ENCODE results near the gene HCAR3. TPM values are rescaled to one million over a fixed set of nuclear protein-coding genes. Genes with fewer than 3 reads are reported as not detected.

Gene HCAR3
- total RNA-seq, 2 donors from 2014 or later = not detected

DNA sequence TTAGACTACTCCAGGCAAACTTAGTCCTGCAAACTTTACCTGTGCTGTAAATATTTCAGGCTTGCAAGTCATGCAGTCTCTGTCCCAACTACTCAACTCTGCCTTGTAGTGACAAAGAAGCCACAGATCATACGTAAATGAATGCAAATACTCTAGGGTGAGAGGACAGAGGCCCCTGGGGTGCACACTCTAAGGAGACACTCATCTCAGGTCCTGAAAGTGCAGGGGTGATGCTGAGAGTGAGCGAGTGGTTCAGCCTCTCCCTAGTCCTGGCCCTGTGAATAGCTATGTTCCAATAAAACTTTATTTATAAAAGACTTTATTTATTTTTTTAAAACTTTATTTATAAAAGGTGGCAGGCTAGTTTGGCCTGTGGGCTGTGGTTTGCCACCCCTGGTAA is 48.3 kb downstream of the HCAR3 start:
- H3K27me3 ChIP-seq = no peaks in the 10 kb centered on the region
- DNase-seq (ENCODE audit: low spot score) = no peak

DNA sequence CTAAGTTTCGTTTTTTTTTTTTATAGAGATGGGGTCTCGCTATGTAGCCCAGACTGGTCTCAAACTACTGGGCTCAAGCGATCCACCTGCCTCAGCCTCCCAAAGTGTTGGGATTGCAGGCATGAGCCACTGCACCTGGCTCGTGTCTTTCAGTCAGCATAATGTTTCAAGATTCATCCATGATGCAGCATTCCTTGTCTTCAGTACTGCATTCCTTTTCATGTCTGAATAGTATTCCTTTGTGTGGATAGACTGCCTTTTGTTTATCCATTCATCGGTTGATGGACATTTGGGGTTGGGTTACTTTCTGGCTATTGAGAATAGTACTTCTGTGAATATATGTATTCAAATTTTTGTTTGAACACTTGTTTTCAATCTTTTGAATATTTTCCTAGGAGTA is 50.9 kb downstream of the HCAR3 start:
- TF ChIP-seq, protein P1, sequence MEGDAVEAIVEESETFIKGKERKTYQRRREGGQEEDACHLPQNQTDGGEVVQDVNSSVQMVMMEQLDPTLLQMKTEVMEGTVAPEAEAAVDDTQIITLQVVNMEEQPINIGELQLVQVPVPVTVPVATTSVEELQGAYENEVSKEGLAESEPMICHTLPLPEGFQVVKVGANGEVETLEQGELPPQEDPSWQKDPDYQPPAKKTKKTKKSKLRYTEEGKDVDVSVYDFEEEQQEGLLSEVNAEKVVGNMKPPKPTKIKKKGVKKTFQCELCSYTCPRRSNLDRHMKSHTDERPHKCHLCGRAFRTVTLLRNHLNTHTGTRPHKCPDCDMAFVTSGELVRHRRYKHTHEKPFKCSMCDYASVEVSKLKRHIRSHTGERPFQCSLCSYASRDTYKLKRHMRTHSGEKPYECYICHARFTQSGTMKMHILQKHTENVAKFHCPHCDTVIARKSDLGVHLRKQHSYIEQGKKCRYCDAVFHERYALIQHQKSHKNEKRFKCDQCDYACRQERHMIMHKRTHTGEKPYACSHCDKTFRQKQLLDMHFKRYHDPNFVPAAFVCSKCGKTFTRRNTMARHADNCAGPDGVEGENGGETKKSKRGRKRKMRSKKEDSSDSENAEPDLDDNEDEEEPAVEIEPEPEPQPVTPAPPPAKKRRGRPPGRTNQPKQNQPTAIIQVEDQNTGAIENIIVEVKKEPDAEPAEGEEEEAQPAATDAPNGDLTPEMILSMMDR (IDR thresholded peaks at IDR 0.05) = no peak
- H3K27me3 ChIP-seq = no peaks in the 10 kb centered on the region
- H3K4me1 ChIP-seq = no peaks in the 10 kb centered on the region
- no peak overlapping the region for H3K4me3 ChIP-seq
- H3K9me3 ChIP-seq = no peaks in the 10 kb centered on the region
- no peak overlapping the region for H3K27ac ChIP-seq
- H3K36me3 ChIP-seq = no peaks in the 10 kb centered on the region
- DNase-seq (ENCODE audit: low spot score) = no peak

More for the DNA sequence above, 48.3 kb downstream of the HCAR3 start:
- H3K27ac ChIP-seq = no peak overlapping the region
- TF ChIP-seq, protein P1 (IDR thresholded peaks at IDR 0.05) = no peak
- H3K4me3 ChIP-seq = no peak overlapping the region
- H3K9me3 ChIP-seq = no peaks in the 10 kb centered on the region
- no peaks in the 10 kb centered on the region for H3K36me3 ChIP-seq
- no peaks in the 10 kb centered on the region for H3K4me1 ChIP-seq

DNA sequence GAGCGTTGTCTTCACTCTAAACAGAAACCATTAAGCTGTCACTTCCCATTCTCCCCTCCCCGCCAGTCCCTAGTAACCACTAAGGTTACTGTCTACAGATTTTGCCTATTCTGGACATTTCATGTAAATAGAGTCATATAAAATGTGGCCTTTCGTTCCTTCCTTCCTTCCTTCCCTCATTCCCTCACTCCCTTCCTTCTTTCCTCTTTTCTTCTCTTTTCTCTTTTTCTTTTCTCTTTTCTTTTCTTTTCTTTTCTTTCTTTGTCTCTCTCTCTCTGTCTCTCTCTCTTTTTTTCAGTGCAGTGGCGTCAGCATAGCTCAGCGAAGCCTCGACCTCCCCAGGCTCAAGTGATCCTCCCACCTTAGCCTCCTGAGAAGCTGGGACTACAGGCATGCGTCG is 51.3 kb downstream of the HCAR3 start:
- DNase-seq (ENCODE audit: low spot score) = no peak
- TF ChIP-seq, protein P1 (IDR thresholded peaks at IDR 0.05) = no peak
- H3K27ac ChIP-seq = no peak overlapping the region

More for the DNA sequence above, 51.3 kb downstream of the HCAR3 start:
- Histone ChIP-seq H3K27me3 (no peaks in the 10 kb centered on the region), H3K9me3 (no peaks in the 10 kb centered on the region), H3K4me1 (no peaks in the 10 kb centered on the region), H3K36me3 (no peaks in the 10 kb centered on the region), H3K4me3 (no peak overlapping the region)

Other genes with a start within 250 kb of the HCAR3 start
- 1 to 10 TPM; 7.5 to 9.6 TPM for gene ZCCHC8, start 215.9 kb downstream of the HCAR3 start, total RNA-seq
- 10 to 100 TPM; 35.6 to 36.6 TPM for gene RSRC2, start 189.9 kb downstream of the HCAR3 start, total RNA-seq
- 1 to 10 TPM; 2.2 to 3.0 TPM for gene KNTC1, start 189.6 kb downstream of the HCAR3 start, total RNA-seq
- gene HCAR2, start 13.5 kb downstream of the HCAR3 start, total RNA-seq = under 1 TPM in 1 of 2 donors, not detected in 1; 0.79 TPM
- gene HCAR1, start 14.0 kb upstream of the HCAR3 start, total RNA-seq = under 1 TPM in 1 of 2 donors, not detected in 1; 0.12 TPM
- gene DENR, start 36.0 kb upstream of the HCAR3 start, total RNA-seq = 10 to 100 TPM; 14.7 to 16.1 TPM
- under 1 TPM; 0.48 to 0.67 TPM for gene CCDC62, start 57.8 kb upstream of the HCAR3 start, total RNA-seq
- 10 to 100 TPM; 32.4 to 43.8 TPM for gene HIP1R, start 118.6 kb upstream of the HCAR3 start, total RNA-seq
- 10 to 100 TPM; 28.5 to 41.1 TPM for gene VPS37B, start 179.3 kb upstream of the HCAR3 start, total RNA-seq
- gene ABCB9, start 249.7 kb upstream of the HCAR3 start, total RNA-seq = 1 to 10 TPM; 4.9 to 5.7 TPM

All from right atrium auricular region (tissue), 2 donors.